Cardiac fibroblast (primary cell): ENCODE measurements around the gene MEIKIN.
"Not testable (repeated sequence)": the region's sequence is repeated elsewhere in the genome, so short reads cannot be mapped to it uniquely, and the experiment has no call there.

ENCODE experiments used
- DNase-seq, 2 donors: peaks; one replicate each; pipeline versions ENCODE4 v3.0.0 to v3.0.0-alpha.2; 2010; ENCODE audit warnings: low read depth in 2 of 2
- H3K4me3 ChIP-seq, 2 donors: replicated peaks in 1 of 2; 1 replicate in 1 of 2; 2 replicates in 1 of 2; pipeline ENCODE4 v1.5.1; 2011; ENCODE audit warnings: low read depth in 2 of 2, low read length in 2 of 2, mild to moderate bottlenecking in 2 of 2, moderate library complexity in 1 of 2
- TF ChIP-seq, protein P1 (sequence below): IDR thresholded peaks from one replicate; pipeline ENCODE4 v1.5.1; 2011; ENCODE audit warnings: low read depth, mild to moderate bottlenecking, low read length, inconsistent platforms

MEIKIN gene

DNA sequence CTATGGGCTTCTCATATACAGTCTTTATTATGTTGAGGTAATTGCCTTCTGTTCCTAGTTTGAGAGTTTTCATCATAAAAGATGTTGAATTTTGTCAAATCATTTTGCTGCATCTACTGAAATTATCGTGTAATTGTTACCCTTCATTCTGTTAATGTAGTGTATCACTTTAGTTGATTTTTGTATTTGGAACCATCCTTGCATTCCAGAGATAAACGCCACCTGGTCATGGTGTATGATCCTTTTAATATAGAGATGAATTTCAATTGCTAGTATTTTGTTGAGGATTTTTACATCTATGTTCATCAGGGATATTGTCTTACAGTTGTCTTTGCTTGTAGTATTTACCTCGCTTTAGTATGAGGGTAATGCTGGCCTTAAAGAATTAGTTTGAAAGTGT lies 19.3 kb downstream of the MEIKIN start:
- TF ChIP-seq, protein P1, sequence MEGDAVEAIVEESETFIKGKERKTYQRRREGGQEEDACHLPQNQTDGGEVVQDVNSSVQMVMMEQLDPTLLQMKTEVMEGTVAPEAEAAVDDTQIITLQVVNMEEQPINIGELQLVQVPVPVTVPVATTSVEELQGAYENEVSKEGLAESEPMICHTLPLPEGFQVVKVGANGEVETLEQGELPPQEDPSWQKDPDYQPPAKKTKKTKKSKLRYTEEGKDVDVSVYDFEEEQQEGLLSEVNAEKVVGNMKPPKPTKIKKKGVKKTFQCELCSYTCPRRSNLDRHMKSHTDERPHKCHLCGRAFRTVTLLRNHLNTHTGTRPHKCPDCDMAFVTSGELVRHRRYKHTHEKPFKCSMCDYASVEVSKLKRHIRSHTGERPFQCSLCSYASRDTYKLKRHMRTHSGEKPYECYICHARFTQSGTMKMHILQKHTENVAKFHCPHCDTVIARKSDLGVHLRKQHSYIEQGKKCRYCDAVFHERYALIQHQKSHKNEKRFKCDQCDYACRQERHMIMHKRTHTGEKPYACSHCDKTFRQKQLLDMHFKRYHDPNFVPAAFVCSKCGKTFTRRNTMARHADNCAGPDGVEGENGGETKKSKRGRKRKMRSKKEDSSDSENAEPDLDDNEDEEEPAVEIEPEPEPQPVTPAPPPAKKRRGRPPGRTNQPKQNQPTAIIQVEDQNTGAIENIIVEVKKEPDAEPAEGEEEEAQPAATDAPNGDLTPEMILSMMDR, result no peak
- no peak overlapping the region for H3K4me3 ChIP-seq
- no peak for DNase-seq

GRCh38 chr5:131916481-131916880 lies 29.0 kb downstream of the MEIKIN start:
- TF ChIP-seq, protein P1, result no peak
- no peak overlapping the region for H3K4me3 ChIP-seq
- DNase-seq, result no peak

GRCh38 chr5:131914472-131914871 lies 31.0 kb downstream of the MEIKIN start:
- TF ChIP-seq, protein P1, result no peak
- H3K4me3 ChIP-seq, result no peak overlapping the region
- DNase-seq, result no peak

- no peak for DNase-seq
- TF ChIP-seq, protein P1, result no peak
- H3K4me3 ChIP-seq, result no peak overlapping the region
These were observed 31.9 kb downstream of the MEIKIN start for GRCh38 chr5:131913603-131914002.

GRCh38 chr5:131906668-131907067 lies 38.8 kb downstream of the MEIKIN start:
- TF ChIP-seq, protein P1, result no peak
- no peak overlapping the region for H3K4me3 ChIP-seq
- no peak for DNase-seq

- DNase-seq, H3K4me3 ChIP-seq: not testable (repeated sequence)
These were observed 43.2 kb downstream of the MEIKIN start for GRCh38 chr5:131902266-131902665.

GRCh38 chr5:131899686-131900085 lies 45.8 kb downstream of the MEIKIN start:
- DNase-seq, result peak; percentile 4 to 33
- TF ChIP-seq, protein P1, result no peak
- H3K4me3 ChIP-seq, result no peak overlapping the region
